ENCODE data around the gene FUBP1.

The FUBP1 gene

DNA sequence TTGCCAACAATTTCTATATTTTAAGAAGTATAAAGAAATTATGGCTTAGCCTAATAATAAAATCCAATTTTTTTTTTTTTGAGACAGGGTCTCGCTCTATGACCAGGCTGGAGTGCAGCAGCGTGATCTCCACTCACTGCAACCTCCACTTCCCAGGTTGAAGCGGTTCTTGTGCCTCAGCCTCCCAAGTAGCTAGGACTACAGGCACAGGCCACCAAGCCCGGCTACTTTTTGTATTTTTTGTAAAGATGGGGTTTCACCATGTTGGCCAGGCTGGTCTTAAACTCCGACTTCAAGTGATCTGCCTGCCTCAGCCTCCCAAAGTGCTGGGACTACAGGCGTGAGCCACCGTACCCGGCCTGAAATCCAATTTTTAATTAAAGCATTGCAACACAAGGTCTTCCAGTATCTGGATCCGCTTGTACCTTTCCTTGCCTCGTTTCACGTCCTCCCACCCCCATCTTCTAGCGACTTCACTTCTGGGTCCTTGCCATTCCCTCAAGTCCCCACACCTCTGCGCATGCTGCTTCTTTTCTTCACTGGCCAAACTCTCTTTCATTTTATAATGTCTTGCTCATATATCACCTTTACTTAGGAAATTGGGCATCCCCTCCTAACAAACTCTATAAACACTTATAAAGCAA is 2.3 kb downstream of the FUBP1 start:
- Mint-ChIP-seq H3K9me3 (no peaks in the 10 kb centered on the region), H3K27me3 (no peaks in the 10 kb centered on the region), H3K4me1 (peaks cover 51% of the 10 kb centered on the region), H3K4me3 (no peak overlapping the region), H3K27ac (no peak overlapping the region), H3K36me3 (peaks cover 30% of the 10 kb centered on the region)
- DNase-seq: no peak
- CTCF ChIA-PET: interaction anchor here (0.6 to 1.0 kb wide), 2 partner anchors 24 to 28 kb away, joined by 3 to 7 read pairs; no protein-coding TSS in a partner anchor

DNA sequence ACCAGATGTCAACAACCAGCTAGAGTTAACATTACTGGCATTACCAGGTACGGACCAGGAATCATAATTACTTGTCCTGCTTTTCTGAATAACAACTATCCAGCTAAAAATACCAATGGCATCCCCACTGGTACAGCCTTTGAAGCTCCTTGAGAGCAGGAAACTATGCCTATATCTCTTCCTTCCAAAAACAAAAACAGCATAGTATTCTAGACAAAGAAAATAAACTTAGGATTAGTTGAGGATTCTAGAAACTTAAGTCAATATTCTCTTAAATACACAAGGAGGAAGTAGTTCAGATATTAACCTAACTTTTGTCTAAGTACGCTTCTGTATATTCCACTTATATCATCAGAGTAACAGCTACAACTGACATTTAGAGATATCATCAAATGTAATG is 3.0 kb downstream of the FUBP1 start:
- H3K4me1 Mint-ChIP-seq: peaks cover 52% of the 10 kb centered on the region
- H3K27me3 Mint-ChIP-seq: no peaks in the 10 kb centered on the region
- H3K4me3 Mint-ChIP-seq: peak overlapping the region; percentile 72
- peaks cover 34% of the 10 kb centered on the region for H3K36me3 Mint-ChIP-seq
- CTCF ChIA-PET: interaction anchor here (1.0 kb wide), 1 partner anchor 28 kb away, joined by 7 read pairs; no protein-coding TSS in a partner anchor
- H3K9me3 Mint-ChIP-seq: no peaks in the 10 kb centered on the region
- peak overlapping the region; percentile 37 for H3K27ac Mint-ChIP-seq
- DNase-seq: no peak

GRCh38 chr1:77975386-77975785 is 3.5 kb downstream of the FUBP1 start:
- no peaks in the 10 kb centered on the region for H3K27me3 Mint-ChIP-seq
- H3K36me3 Mint-ChIP-seq: peaks cover 32% of the 10 kb centered on the region
- CTCF ChIA-PET: no interaction called here
- H3K4me1 Mint-ChIP-seq: peaks cover 48% of the 10 kb centered on the region
- H3K9me3 Mint-ChIP-seq: no peaks in the 10 kb centered on the region
- H3K4me3 Mint-ChIP-seq: peak overlapping the region; percentile 72
- H3K27ac Mint-ChIP-seq: peak overlapping the region; percentile 37
- DNase-seq: no peak

GRCh38 chr1:77972080-77972479 is 6.8 kb downstream of the FUBP1 start:
- no peak overlapping the region for H3K27ac Mint-ChIP-seq
- H3K9me3 Mint-ChIP-seq: no peaks in the 10 kb centered on the region
- CTCF ChIA-PET: no interaction called here
- peaks cover 47% of the 10 kb centered on the region for H3K36me3 Mint-ChIP-seq
- no peak for DNase-seq
- no peaks in the 10 kb centered on the region for H3K27me3 Mint-ChIP-seq
- H3K4me3 Mint-ChIP-seq: no peak overlapping the region
- peaks cover 57% of the 10 kb centered on the region for H3K4me1 Mint-ChIP-seq

DNA sequence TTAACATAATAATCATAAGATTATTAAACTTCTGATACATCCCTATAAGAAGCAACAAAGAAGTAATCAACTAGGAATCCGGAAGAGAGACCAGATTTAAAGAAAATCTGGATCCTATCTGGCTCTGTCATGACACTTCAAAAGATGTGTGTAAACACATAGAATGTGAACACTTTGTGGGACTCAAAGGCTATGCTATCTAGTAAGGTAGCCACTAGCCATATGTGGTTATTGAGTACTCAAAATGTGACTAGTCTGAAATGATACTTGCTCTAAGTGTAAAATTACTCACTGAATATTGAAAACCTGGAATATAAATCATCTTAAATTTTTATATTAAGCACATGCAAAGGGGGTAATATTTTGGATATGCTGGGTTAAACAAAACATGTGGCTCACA is 8.7 kb downstream of the FUBP1 start:
- Mint-ChIP-seq H3K4me1 (peaks cover 50% of the 10 kb centered on the region), H3K36me3 (peaks cover 43% of the 10 kb centered on the region)
- CTCF ChIA-PET: no interaction called here

GRCh38 chr1:77966291-77966690 is 12.6 kb downstream of the FUBP1 start:
- DNase-seq: no peak

More for the DNA sequence above, 8.7 kb downstream of the FUBP1 start:
- no peak overlapping the region for H3K27ac Mint-ChIP-seq
- no peak for DNase-seq
- H3K27me3 Mint-ChIP-seq: no peaks in the 10 kb centered on the region
- H3K4me3 Mint-ChIP-seq: no peak overlapping the region
- no peaks in the 10 kb centered on the region for H3K9me3 Mint-ChIP-seq

GRCh38 chr1:77961392-77961791 is 17.5 kb downstream of the FUBP1 start:
- CTCF ChIA-PET: no interaction called here
- Mint-ChIP-seq H3K9me3 (no peaks in the 10 kb centered on the region), H3K4me3 (no peak overlapping the region), H3K27me3 (no peaks in the 10 kb centered on the region), H3K4me1 (peaks cover 5% of the 10 kb centered on the region), H3K27ac (no peak overlapping the region), H3K36me3 (peaks cover 72% of the 10 kb centered on the region)
- DNase-seq: no peak

More at GRCh38 chr1:77966291-77966690, 12.6 kb downstream of the FUBP1 start:
- CTCF ChIA-PET: no interaction called here
- Mint-ChIP-seq H3K4me1 (peaks cover 28% of the 10 kb centered on the region), H3K36me3 (peaks cover 59% of the 10 kb centered on the region), H3K27ac (peak overlapping the region; percentile 58), H3K4me3 (no peak overlapping the region), H3K9me3 (no peaks in the 10 kb centered on the region), H3K27me3 (no peaks in the 10 kb centered on the region)

GRCh38 chr1:77958850-77959249 is 20.0 kb downstream of the FUBP1 start:
- no peaks in the 10 kb centered on the region for H3K9me3 Mint-ChIP-seq
- CTCF ChIA-PET: no interaction called here
- H3K36me3 Mint-ChIP-seq: peaks cover 68% of the 10 kb centered on the region
- H3K27me3 Mint-ChIP-seq: no peaks in the 10 kb centered on the region
- H3K4me3 Mint-ChIP-seq: no peak overlapping the region
- H3K4me1 Mint-ChIP-seq: no peaks in the 10 kb centered on the region
- DNase-seq: no peak
- peak overlapping the region; percentile 12 for H3K27ac Mint-ChIP-seq

- Mint-ChIP-seq H3K4me1 (no peaks in the 10 kb centered on the region), H3K27me3 (no peaks in the 10 kb centered on the region), H3K27ac (no peak overlapping the region), H3K4me3 (no peak overlapping the region), H3K36me3 (peaks cover 67% of the 10 kb centered on the region), H3K9me3 (no peaks in the 10 kb centered on the region)
- CTCF ChIA-PET: no interaction called here
- no peak for DNase-seq
These were observed 20.5 kb downstream of the FUBP1 start for GRCh38 chr1:77958391-77958790.

DNA sequence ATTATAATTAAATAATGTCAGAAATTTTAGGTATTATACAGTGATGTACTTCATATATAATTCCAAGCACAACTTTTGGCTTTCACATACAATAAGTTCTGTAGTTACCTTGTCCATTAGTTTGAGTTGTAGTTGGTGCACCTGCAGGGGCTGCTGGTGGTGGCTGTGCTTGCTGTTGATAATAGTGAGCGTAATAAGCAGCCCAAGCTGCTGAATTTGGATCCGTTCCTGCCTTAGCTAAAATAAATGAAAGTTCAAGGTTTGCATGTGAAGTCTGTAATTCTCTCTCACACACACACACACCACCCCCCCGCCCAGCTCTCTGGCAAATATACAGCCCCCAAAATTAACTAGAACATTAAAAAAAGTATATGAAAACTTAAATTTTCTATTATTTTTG is 22.4 kb downstream of the FUBP1 start:
- Mint-ChIP-seq H3K36me3 (peaks cover 64% of the 10 kb centered on the region), H3K27ac (no peak overlapping the region)

GRCh38 chr1:77955709-77956108 is 23.2 kb downstream of the FUBP1 start:
- no peak overlapping the region for H3K4me3 Mint-ChIP-seq
- H3K4me1 Mint-ChIP-seq: peaks cover 7% of the 10 kb centered on the region
- no peaks in the 10 kb centered on the region for H3K27me3 Mint-ChIP-seq
- no peak overlapping the region for H3K27ac Mint-ChIP-seq
- CTCF ChIA-PET: interaction anchor here (1.2 kb wide), 1 partner anchor 11 kb away, joined by 3 read pairs; no protein-coding TSS in a partner anchor
- no peaks in the 10 kb centered on the region for H3K9me3 Mint-ChIP-seq
- H3K36me3 Mint-ChIP-seq: peaks cover 63% of the 10 kb centered on the region
- no peak for DNase-seq

More for the DNA sequence above, 22.4 kb downstream of the FUBP1 start:
- CTCF ChIA-PET: interaction anchor here (0.9 to 1.2 kb wide), 2 partner anchors 12 to 21 kb away, joined by 3 read pairs; no protein-coding TSS in a partner anchor
- no peak for DNase-seq
- Mint-ChIP-seq H3K4me1 (peaks cover 4% of the 10 kb centered on the region), H3K9me3 (no peaks in the 10 kb centered on the region), H3K4me3 (no peak overlapping the region), H3K27me3 (no peaks in the 10 kb centered on the region)

- no peak overlapping the region for H3K27ac Mint-ChIP-seq
- H3K4me1 Mint-ChIP-seq: peaks cover 7% of the 10 kb centered on the region
- CTCF ChIA-PET: interaction anchor here (0.9 kb wide), 1 partner anchor 10 kb away, joined by 3 read pairs; no protein-coding TSS in a partner anchor
- H3K36me3 Mint-ChIP-seq: peaks cover 56% of the 10 kb centered on the region
- DNase-seq: no peak
- no peak overlapping the region for H3K4me3 Mint-ChIP-seq
- no peaks in the 10 kb centered on the region for H3K27me3 Mint-ChIP-seq
- H3K9me3 Mint-ChIP-seq: no peaks in the 10 kb centered on the region
These were observed 24.4 kb downstream of the FUBP1 start for GRCh38 chr1:77954521-77954920.

DNA sequence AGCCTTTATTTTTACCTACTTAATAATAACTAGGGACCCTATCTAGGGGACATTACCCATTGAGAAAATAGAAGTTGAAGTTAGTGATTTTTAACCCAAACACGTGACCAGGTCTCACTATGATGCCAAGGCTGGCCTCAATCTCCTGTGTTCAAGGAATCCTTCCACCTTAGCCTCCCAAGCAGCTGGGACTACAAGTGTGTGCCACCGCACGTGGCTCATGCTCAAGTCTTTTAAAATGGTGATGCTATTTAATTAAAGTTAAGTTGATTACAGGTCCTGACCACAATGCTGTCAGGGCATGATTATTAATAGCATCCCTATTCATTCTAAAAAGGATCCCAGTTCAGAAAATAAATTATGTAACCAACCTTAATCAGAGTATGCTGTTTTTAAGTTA is 25.0 kb downstream of the FUBP1 start:
- Mint-ChIP-seq H3K27me3 (no peaks in the 10 kb centered on the region), H3K4me1 (peaks cover 7% of the 10 kb centered on the region), H3K36me3 (peaks cover 55% of the 10 kb centered on the region), H3K27ac (no peak overlapping the region), H3K4me3 (no peak overlapping the region), H3K9me3 (no peaks in the 10 kb centered on the region)
- DNase-seq: no peak
- CTCF ChIA-PET: interaction anchor here (0.9 kb wide), 1 partner anchor 11 kb away, joined by 3 read pairs; no protein-coding TSS in a partner anchor

DNA sequence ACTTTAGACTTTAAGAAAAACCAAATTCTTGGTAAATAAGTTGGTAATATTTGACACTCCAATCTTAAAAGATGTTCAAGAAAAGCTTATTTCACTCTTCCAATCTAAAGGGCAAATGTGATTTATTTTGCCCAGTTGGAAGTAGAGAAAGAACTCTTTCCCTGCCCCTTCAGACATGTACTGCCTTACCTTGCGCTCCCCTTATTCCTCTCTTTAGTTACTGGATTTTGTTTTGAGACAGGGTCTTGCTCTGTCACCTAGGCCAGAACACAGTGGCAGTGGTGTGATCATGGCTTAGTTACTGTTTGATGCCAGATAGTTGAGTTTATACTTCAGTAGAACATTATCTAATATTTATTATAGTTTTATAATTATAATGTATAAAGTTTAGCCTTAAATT is 27.5 kb downstream of the FUBP1 start:
- Mint-ChIP-seq H3K4me1 (peaks cover 14% of the 10 kb centered on the region), H3K9me3 (no peaks in the 10 kb centered on the region), H3K36me3 (peaks cover 57% of the 10 kb centered on the region), H3K4me3 (no peak overlapping the region), H3K27ac (no peak overlapping the region), H3K27me3 (no peaks in the 10 kb centered on the region)
- CTCF ChIA-PET: no interaction called here
- no peak for DNase-seq

GRCh38 chr1:77950873-77951272 is 28.0 kb downstream of the FUBP1 start:
- DNase-seq: no peak
- peak overlapping the region; percentile 37 for H3K27ac Mint-ChIP-seq
- CTCF ChIA-PET: no interaction called here
- H3K4me3 Mint-ChIP-seq: no peak overlapping the region
- H3K9me3 Mint-ChIP-seq: no peaks in the 10 kb centered on the region
- no peaks in the 10 kb centered on the region for H3K27me3 Mint-ChIP-seq
- H3K36me3 Mint-ChIP-seq: peaks cover 57% of the 10 kb centered on the region
- peaks cover 14% of the 10 kb centered on the region for H3K4me1 Mint-ChIP-seq
